H9 (cell line): ENCODE results near the gene PTPRN2. TPM values are rescaled to one million over a fixed set of nuclear protein-coding genes. Genes with fewer than 3 reads are reported as not detected.

Experiments used
- DNase-seq: peaks from one replicate; pipeline ENCODE4 v3.0.0-alpha.2; 2017
- H2AFZ ChIP-seq: one replicate; pipeline ENCODE4 v1.6.1; 2013; ENCODE audit warnings: mild to moderate bottlenecking, low read length, control low read depth, moderate library complexity
- H2AK5ac ChIP-seq: 2 replicates; pipeline ENCODE4 v1.6.1; 2013; ENCODE audit warnings: low read length, control low read depth, mixed read lengths; ENCODE audit not compliant: insufficient read length
- H2BK120ac ChIP-seq: one replicate; pipeline ENCODE4 v1.6.1; 2013; ENCODE audit warnings: low read depth, mild to moderate bottlenecking, low read length, control low read depth, inconsistent platforms; ENCODE audit not compliant: poor library complexity, severe bottlenecking
- H2BK12ac ChIP-seq: 2 replicates; pipeline ENCODE4 v1.6.1; 2013; ENCODE audit warnings: low read length, control low read depth, mixed read lengths, low read depth; ENCODE audit not compliant: insufficient read length
- H2BK15ac ChIP-seq: 2 replicates; pipeline ENCODE4 v1.6.1; 2013; ENCODE audit warnings: low read depth, low read length, control low read depth
- H2BK20ac ChIP-seq: one replicate; pipeline ENCODE4 v1.6.1; 2013; ENCODE audit warnings: low read depth, mild to moderate bottlenecking, low read length, control low read depth, inconsistent platforms; ENCODE audit not compliant: poor library complexity, severe bottlenecking
- H2BK5ac ChIP-seq: 2 replicates; pipeline ENCODE4 v1.6.1; 2013; ENCODE audit warnings: low read length, control low read depth, mixed read lengths; ENCODE audit not compliant: insufficient read length
- H3K14ac ChIP-seq: 2 replicates; pipeline ENCODE4 v1.6.1; 2013; ENCODE audit warnings: low read length, control low read depth; ENCODE audit not compliant: insufficient read depth
- H3K18ac ChIP-seq: 2 replicates; pipeline ENCODE4 v1.6.1; 2013; ENCODE audit warnings: low read depth, mild to moderate bottlenecking, mixed read lengths, low read length, control low read depth; ENCODE audit not compliant: insufficient read length
- H3K23ac ChIP-seq: 2 replicates; pipeline ENCODE4 v1.6.1; 2013; ENCODE audit warnings: low read length, control low read depth, mixed read lengths, low read depth; ENCODE audit not compliant: insufficient read length
- H3K23me2 ChIP-seq: 2 replicates; pipeline ENCODE4 v1.6.1; 2013; ENCODE audit warnings: low read depth, mild to moderate bottlenecking, mixed read lengths, low read length, control low read depth; ENCODE audit not compliant: insufficient read length, poor library complexity, severe bottlenecking
- H3K27ac ChIP-seq: 2 replicates; pipeline ENCODE4 v1.5.1; 2013; ENCODE audit warnings: low read length, control low read depth, mixed read lengths, low read depth; ENCODE audit not compliant: insufficient read length
- H3K27me3 ChIP-seq: 2 replicates; pipeline ENCODE4 v1.6.1; 2013; ENCODE audit warnings: low read length, control low read depth, inconsistent platforms; ENCODE audit not compliant: insufficient read depth
- H3K4ac ChIP-seq: 2 replicates; pipeline ENCODE4 v1.6.1; 2013; ENCODE audit warnings: low read depth, mild to moderate bottlenecking, control low read depth, inconsistent platforms, low read length, moderate library complexity
- H3K4me1 ChIP-seq: 2 replicates; pipeline ENCODE4 v1.6.1; 2013; ENCODE audit warnings: low read length, control low read depth, inconsistent platforms; ENCODE audit not compliant: insufficient read depth
- H3K4me2 ChIP-seq: 2 replicates; pipeline ENCODE4 v1.6.1; 2013; ENCODE audit warnings: low read length, control low read depth, mixed read lengths; ENCODE audit not compliant: insufficient read length, insufficient read depth
- H3K56ac ChIP-seq: 2 replicates; pipeline ENCODE4 v1.6.1; 2013; ENCODE audit warnings: low read depth, mild to moderate bottlenecking, mixed read lengths, low read length, control low read depth; ENCODE audit not compliant: insufficient read length
- H3K79me1 ChIP-seq: 2 replicates; pipeline ENCODE4 v1.6.1; 2013; ENCODE audit warnings: low read depth, mild to moderate bottlenecking, moderate library complexity, low read length, control low read depth, inconsistent platforms; ENCODE audit not compliant: insufficient read depth, poor library complexity, severe bottlenecking
- H3K79me2 ChIP-seq: 2 replicates; pipeline ENCODE4 v1.6.1; 2013; ENCODE audit warnings: low read length, control low read depth, inconsistent platforms; ENCODE audit not compliant: insufficient read depth
- H3K9ac ChIP-seq: 2 replicates; pipeline ENCODE4 v1.6.1; 2013; ENCODE audit warnings: low read length, control low read depth, mixed read lengths; ENCODE audit not compliant: insufficient read length; ENCODE audit errors: extremely low read depth
- H3K9me3 ChIP-seq: one replicate; pipeline ENCODE4 v1.6.1; 2013; ENCODE audit warnings: low read depth, low read length, inconsistent platforms; ENCODE audit not compliant: control insufficient read depth
- H3T11ph ChIP-seq: one replicate; pipeline ENCODE4 v1.6.1; 2013; ENCODE audit warnings: mild to moderate bottlenecking, low read length, control low read depth, inconsistent platforms
- H4K20me1 ChIP-seq: one replicate; pipeline ENCODE4 v1.6.1; 2013; ENCODE audit not compliant: control insufficient read depth, insufficient read length, insufficient read depth
- H4K5ac ChIP-seq: 2 replicates; pipeline ENCODE4 v1.6.1; 2013; ENCODE audit warnings: low read depth, mild to moderate bottlenecking, mixed read lengths, low read length, control low read depth; ENCODE audit not compliant: insufficient read length
- H4K8ac ChIP-seq: replicated peaks from 2 replicates; pipeline ENCODE4 v1.6.1; 2013; ENCODE audit warnings: low read length, control low read depth, mixed read lengths, low read depth; ENCODE audit not compliant: insufficient read length
- H4K91ac ChIP-seq: 2 replicates; pipeline ENCODE4 v1.6.1; 2013; ENCODE audit warnings: low read depth, mild to moderate bottlenecking, moderate library complexity, mixed read lengths, low read length, control low read depth; ENCODE audit not compliant: insufficient read length
- H3K27ac Mint-ChIP-seq, 3 experiments: 2 replicates in 2 of 3; 3 replicates in 1 of 3; pipeline ENCODE4 v1.8.0; 2020 to 2021; ENCODE audit warnings: mixed read lengths in 3 of 3, mild to moderate bottlenecking in 1 of 3, moderate library complexity in 1 of 3
- H3K27me3 Mint-ChIP-seq: 2 replicates; pipeline ENCODE4 v1.8.0; 2021; ENCODE audit warnings: low read depth, mild to moderate bottlenecking, moderate library complexity, mixed read lengths
- H3K36me3 Mint-ChIP-seq, 3 experiments: 2 replicates in 2 of 3; 3 replicates in 1 of 3; pipeline ENCODE4 v1.8.0; 2020 to 2021; ENCODE audit warnings: low read depth in 3 of 3, mixed read lengths in 3 of 3; ENCODE audit not compliant: insufficient read depth in 1 of 3
- H3K4me1 Mint-ChIP-seq, 2 experiments: 2 replicates each; pipeline ENCODE4 v1.8.0; 2020; ENCODE audit warnings: mixed read lengths in 2 of 2
- H3K4me3 Mint-ChIP-seq, 2 experiments: 2 replicates in 1 of 2; 3 replicates in 1 of 2; pipeline ENCODE4 v1.8.0; 2020 to 2021; ENCODE audit warnings: mild to moderate bottlenecking in 2 of 2, mixed read lengths in 2 of 2, moderate library complexity in 1 of 2
- H3K9me3 Mint-ChIP-seq, 2 experiments: 2 replicates in 1 of 2; 3 replicates in 1 of 2; pipeline ENCODE4 v1.8.0; 2020; ENCODE audit warnings: mild to moderate bottlenecking in 2 of 2, mixed read lengths in 2 of 2, moderate library complexity in 1 of 2
- CTCF ChIP-seq: fragments of 200-600 bp; sonication (generic); conservative IDR thresholded peaks from 3 replicates; pipeline ENCODE4 v1.8.0; 2021; ENCODE audit warnings: antibody characterized with exemption, mild to moderate bottlenecking
- WGBS: extraction: QIAGEN DNeasy Blood & Tissue Kit; methylation state at CpG from one replicate; pipeline ENCODE4 v1.1.7; 2013; ENCODE audit warnings: missing lambda C conversion rate, low lambda C conversion rate, mixed read lengths; ENCODE audit not compliant: insufficient read length; ENCODE audit errors: extremely low coverage; 5-methylcytosine and 5-hydroxymethylcytosine counted together
- total RNA-seq: library from RNA; stranded (reverse); gene quantifications from 2 replicates; pipeline ENCODE4 v1.2.1, GENCODE V29; 2021

PTPRN2 gene
- total RNA-seq, 1 experiment from 2014 or later, result 5.2 TPM

GRCh38 chr7:157540606-157541294, 1046.9 kb downstream of the PTPRN2 start:
- Histone ChIP-seq H3K79me2 (no peaks in the 10 kb centered on the region), H4K91ac (no peak overlapping the region), H3K9ac (no peak overlapping the region), H2AK5ac (no peak overlapping the region), H3K56ac (no peak overlapping the region), H2AFZ (no peak overlapping the region), H3K9me3 (no peaks in the 10 kb centered on the region), H2BK120ac (no peak overlapping the region), H3K14ac (no peak overlapping the region), H2BK15ac (no peak overlapping the region), H2BK12ac (no peak overlapping the region), H3K23me2 (no peaks in the 10 kb centered on the region), H4K5ac (no peak overlapping the region), H3T11ph (no peak overlapping the region), H3K23ac (no peak overlapping the region), H3K4me2 (no peak overlapping the region), H2BK20ac (no peak overlapping the region), H3K18ac (no peak overlapping the region), H3K27me3 (no peaks in the 10 kb centered on the region), H4K20me1 (no peaks in the 10 kb centered on the region), H3K27ac (no peak overlapping the region), H3K4me1 (no peaks in the 10 kb centered on the region), H3K79me1 (no peaks in the 10 kb centered on the region), H2BK5ac (no peak overlapping the region), H4K8ac (no peak overlapping the region), H3K4ac (no peak overlapping the region)
- peaks cover 0 to 3% of the 10 kb centered on the region in 2 experiments; a peak in 2 of 5 replicates for H3K9me3 Mint-ChIP-seq
- peaks cover 5% of the 10 kb centered on the region in 2 experiments; a peak in 3 of 4 replicates for H3K4me1 Mint-ChIP-seq
- H3K36me3 Mint-ChIP-seq, result peaks cover 0 to 1% (median 0%) of the 10 kb centered on the region in 3 experiments; a peak in 1 of 7 replicates
- no peak overlapping the region for H3K4me3 Mint-ChIP-seq
- H3K27ac Mint-ChIP-seq, result no peak overlapping the region
- DNase-seq, result no peak
- WGBS, result no CpG with 5 or more reads among the region's 32 CpGs
- no peak for TF ChIP-seq CTCF
- H3K27me3 Mint-ChIP-seq, result peaks cover 84% of the 10 kb centered on the region
